ENCODE measurements around the gene ACAP2.
"Not testable (repeated sequence)": the region's sequence is repeated elsewhere in the genome, so short reads cannot be mapped to it uniquely, and the experiment has no call there.

Gene ACAP2, protein sequence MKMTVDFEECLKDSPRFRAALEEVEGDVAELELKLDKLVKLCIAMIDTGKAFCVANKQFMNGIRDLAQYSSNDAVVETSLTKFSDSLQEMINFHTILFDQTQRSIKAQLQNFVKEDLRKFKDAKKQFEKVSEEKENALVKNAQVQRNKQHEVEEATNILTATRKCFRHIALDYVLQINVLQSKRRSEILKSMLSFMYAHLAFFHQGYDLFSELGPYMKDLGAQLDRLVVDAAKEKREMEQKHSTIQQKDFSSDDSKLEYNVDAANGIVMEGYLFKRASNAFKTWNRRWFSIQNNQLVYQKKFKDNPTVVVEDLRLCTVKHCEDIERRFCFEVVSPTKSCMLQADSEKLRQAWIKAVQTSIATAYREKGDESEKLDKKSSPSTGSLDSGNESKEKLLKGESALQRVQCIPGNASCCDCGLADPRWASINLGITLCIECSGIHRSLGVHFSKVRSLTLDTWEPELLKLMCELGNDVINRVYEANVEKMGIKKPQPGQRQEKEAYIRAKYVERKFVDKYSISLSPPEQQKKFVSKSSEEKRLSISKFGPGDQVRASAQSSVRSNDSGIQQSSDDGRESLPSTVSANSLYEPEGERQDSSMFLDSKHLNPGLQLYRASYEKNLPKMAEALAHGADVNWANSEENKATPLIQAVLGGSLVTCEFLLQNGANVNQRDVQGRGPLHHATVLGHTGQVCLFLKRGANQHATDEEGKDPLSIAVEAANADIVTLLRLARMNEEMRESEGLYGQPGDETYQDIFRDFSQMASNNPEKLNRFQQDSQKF

DNA sequence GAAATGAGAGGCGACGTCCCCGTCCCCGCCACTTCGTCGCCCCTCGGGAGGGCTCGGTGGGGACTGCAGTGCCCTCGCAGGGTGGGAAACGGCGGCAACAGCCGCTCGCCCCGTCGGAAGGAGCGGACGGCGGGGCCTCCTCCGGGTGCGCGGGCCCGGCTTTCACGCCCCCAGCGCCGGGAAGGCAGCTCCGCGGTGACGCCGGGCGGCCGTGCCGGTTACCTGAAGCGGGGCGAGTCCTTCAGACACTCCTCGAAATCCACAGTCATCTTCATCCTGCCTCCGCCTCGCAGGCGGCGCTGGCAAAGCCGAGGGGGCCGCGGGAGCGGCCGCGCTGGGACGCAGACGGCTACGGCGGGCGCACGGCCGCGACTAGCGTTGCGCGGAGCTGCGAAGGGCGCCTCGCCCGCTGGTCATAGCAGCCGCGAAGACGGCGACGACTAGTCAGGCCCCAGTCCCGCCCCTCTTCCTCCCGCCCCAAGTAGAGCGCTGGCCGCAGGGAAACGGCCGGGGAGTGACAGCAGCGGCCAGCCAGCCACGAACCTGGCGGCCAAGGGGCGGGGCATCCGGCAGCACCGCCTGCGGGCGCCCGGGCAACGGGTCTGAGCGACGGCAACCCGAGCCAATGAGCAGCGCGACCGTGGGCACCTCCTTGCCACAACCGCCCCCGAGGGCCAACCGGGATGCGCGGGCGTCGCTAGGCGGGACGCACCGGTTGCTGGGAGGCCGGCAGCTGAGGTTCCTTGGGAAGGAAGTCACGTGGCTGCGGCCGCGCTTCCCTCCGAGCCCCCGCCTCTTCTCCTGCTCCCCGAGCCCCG is at the start of gene ACAP2:
Gene ACAP2 (minus strand): TSS at position 448 of the 818 bp plus-strand sequence. CDS start 173 bp downstream, at position 275.
- DNase-seq (ENCODE audit: low read depth in 2 of 2, low spot score in 1 of 2): peak; percentile 96 to 98

DNA sequence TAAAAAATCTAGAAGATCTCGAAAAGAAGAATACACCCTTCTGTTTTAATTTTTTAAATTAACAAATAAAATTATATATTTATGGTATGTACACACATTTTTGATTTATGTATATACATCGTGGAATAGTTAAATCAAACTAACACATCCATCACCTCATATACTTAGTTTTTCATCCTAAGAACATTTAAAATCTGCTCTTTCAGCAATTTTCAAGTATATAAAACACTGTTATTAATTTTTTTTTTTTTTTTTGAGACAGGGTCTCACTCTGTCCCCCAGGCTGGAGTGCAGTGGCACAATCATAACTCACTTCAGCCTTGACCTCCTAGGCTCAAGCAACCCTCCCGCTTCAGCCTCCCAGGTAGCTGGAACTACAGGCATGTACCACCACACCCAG is 32.8 kb upstream of the ACAP2 start:
- DNase-seq (ENCODE audit: low read depth in 2 of 2, low spot score in 1 of 2): no peak

DNA sequence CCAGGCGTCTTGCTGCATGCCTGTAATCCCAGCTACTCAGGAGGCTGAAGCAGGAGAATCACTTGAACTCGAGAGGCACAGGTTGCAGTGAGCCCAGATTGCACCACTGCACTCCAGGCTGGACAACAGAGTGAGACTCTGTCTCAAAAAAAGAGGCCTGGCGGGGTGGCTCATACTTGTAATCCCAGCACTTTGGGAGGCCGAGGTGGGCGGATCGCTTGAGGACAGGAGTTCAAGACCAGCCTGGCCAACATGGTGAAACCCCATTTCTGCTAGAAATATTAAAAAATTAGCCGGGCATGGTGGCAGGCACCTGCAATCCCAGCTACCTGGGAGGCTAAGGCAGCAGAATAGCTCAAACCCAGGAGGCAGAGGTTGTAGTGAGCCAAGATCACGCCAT is 32.3 kb upstream of the ACAP2 start:
- not testable (repeated sequence) for DNase-seq (ENCODE audit: low read depth in 2 of 2, low spot score in 1 of 2)

DNA sequence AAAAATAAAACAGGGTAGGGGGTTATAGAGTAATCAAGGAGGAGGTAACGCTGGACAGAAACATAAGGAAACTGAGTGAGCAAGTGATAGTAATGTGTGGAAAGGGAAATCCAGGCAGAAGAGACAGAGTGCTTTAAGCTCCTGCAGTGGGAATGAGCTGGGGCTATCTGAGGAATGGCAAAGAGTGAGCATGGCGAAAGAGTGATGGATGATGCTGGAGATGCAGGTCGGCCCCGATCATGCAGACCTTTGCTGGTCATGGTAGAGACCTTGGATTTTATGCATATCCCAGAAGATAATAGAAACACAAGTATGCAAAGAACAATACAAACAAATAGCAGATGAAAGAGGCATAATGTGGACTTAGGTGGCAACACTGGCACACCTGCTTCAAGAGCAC is 26.0 kb upstream of the ACAP2 start:
- DNase-seq (ENCODE audit: low read depth in 2 of 2, low spot score in 1 of 2): no peak

DNA sequence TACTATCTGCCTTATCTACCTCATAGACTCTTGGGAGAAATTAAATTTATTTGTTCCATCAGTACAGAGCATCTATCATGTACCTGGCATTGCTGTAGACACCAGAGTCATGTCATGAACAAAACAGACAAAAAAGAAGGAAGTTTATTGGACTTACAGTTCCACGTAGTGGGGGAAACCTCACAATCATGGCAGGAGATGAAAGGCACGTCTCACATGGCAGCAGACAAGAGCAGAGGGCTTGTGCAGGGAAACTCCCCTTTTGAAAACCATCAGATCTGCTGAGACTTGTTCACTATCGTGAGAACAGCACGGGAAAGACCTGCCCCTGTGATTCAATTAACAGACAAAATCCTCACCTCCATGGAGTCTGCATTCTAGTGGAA is 25.6 kb upstream of the ACAP2 start:
- no peak for DNase-seq (ENCODE audit: low read depth in 2 of 2, low spot score in 1 of 2)

DNA sequence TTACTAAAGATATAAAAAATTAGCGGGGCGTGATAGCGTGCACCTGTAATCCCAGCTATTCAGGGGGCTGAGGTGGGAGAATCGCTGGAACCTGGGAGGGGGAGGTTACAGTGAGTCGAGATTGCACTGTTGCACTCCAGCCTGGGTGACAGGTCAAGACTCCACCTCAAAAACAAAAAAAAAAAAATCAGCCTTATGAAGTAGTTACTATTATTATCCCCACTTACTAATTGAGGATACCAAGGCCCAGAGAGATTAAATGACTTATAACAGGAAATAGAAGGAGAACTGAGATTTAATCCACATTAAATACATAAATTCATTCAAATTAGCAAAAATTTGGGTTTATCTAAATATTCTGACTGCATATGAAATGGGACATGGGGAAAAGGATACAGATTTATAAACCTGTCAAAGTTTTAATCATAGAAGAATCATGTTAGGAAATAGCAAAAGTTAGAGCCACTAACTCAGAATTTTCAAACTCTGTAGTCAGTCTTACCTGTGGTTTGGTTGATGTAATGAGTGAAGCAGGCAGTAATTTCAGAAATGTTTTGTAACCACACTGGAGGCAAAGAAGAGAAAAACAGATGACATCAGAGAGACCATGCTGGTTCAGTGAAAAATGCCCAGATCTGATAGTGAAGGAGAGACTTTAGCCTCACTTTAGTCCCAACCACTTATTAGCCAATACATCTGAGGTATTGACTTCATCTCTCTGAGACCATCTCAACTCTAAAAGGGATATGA is 25.0 kb upstream of the ACAP2 start:
- no peak for DNase-seq (ENCODE audit: low read depth in 2 of 2, low spot score in 1 of 2)

DNA sequence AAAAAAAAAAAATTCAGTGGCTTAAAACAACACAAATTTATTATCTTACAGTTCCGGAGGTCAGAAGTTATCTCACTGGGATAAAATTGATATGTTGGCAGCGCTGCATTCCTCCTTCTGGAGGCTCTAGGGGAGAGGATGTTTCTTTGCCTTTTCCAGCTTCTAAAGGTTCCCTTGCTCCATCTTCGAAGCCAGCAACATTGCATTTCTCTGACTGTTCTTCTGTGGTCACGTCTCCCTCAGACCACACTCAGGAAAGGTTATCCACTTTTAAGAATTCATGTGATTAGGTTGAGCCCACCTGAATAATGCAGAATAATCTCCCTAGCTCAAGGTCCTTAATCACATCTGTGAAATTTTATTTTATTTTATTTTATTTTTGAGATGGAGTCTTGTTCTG is 23.4 kb upstream of the ACAP2 start:
- DNase-seq (ENCODE audit: low read depth in 2 of 2, low spot score in 1 of 2): no peak

DNA sequence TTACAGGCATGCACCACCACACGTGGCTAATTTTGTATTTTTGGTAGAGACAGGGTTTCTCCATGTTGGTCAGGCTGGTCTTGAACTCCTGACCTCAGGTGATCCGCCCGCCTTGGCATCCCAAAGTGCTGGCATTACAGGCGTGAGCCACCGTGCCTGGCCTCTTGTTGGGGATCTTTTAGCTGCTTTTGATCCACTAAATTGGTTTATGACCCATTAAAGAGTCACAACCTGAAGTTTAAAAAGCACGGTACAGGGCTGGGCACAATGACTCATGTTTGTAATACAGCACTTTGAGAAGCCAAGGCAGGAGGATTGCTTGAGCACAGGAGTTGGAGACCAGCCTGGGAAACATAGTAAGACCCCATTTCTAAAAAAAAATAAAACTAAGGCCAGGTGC is 20.1 kb upstream of the ACAP2 start:
- not testable (repeated sequence) for DNase-seq (ENCODE audit: low read depth in 2 of 2, low spot score in 1 of 2)

DNA sequence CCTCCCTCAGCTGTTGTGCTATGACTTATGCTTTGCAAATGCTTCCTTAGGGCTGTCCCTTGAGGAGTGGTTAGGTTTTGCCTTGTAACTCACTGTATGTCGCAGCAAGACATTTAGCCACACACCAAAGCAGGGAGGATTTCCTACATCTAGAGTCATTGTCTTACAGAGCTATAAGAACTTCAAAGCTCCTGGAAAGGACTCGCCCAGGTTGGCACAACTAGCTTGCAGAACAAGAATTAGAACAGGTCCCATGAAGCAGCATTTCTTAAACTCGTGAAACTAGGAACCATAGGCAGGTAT is 19.4 kb upstream of the ACAP2 start:
- no peak for DNase-seq (ENCODE audit: low read depth in 2 of 2, low spot score in 1 of 2)

DNA sequence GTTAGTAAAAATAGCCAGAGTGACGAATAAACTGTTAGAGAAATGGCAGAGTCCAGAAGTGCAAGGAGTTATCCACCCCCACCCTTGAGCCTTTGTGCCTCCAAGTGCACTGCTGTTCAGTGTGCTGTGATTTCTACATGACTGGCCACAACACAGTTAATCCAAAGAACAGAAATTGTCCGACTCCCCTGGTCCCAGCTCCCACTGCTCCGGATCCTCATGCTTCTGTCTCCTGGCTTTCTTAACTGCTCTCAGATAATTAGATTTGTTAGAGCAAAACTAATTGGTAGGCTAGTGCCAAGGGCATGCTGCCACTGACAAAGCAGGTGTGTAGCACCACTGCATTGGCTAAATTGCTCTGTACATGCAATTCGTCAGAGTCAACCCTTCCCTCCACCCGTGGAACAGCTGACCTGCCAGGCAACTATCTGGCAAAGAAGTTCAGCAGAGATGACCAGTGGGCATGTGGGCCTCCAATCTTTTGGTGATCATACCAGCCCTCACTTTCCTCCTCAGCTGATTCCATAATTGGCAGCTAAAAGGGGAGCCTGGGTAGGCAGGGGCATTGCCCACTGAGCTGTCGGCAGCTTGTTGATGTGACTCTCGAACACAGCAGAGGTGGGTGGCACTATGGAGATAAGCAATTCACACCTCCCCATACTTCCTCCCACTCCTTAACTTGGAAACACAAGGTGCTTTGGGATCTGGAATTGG is 18.9 kb upstream of the ACAP2 start:
- no peak for DNase-seq (ENCODE audit: low read depth in 2 of 2, low spot score in 1 of 2)

DNA sequence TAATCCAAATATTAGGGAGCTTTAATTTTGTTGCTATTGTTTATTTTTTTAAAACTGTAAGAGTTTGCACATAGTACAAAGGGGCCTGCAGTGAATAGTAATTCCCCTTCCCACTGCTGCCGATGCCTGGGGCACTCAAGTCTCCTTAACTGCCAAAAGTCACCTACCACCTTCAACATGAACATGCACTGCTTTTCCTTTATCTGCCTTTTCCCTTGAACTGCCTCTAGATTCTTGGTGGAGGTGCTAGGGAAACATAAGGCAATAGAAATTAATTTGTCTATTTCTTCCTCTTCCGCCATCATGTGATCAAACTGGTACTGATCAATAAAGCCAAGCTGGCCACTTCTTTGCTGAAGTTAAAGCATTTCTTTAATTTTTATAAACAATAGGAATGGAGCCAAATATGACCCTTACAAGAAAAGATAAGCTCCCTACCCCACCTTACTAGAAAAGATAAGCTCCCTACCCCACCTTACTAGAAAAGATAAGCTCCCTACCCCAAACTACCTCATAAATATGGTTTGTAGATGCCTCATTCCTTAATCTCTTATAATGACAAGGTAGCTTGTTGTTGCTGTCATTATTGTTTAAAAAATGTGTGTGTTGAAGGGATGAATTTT is 17.4 kb upstream of the ACAP2 start:
- DNase-seq (ENCODE audit: low read depth in 2 of 2, low spot score in 1 of 2): no peak

DNA sequence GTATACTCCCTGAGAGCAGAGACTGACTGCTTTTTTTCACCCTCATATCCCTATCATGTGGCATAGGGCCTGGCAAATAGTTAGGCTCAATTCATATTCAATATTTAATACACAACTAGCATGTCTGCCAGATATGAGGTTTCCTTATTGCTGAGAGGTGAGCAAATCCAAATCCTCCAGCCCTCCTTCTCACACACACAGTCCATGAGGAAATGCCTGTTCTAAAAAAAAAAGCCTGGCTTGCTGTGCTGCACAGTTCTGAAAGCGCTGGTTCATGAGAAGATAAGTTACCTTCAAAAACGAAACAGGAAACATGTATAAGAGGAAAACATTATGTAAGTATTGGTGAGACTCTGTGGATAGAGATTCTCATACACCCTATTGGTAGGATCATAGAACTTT is 15.5 kb upstream of the ACAP2 start:
- DNase-seq (ENCODE audit: low read depth in 2 of 2, low spot score in 1 of 2): no peak

DNA sequence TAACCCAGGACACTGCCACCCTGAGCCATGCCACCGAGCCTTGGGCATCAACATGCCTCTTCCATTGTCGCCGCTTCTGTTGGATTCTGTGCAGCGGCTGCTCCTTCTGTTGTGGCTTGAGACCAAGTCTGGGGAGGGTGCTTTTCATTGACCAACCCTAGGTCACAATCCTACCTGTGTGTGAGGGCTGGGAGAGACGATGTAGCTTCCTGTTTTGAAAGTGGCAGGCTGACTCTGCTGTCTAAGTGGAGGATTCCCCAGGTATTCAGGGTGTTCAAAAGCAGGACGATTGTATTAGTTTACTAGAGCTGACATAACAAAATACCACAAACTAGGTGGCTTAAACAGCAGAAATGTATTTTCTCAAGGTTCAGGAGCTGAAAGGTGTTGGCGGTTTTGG is 13.0 kb upstream of the ACAP2 start:
- no peak for DNase-seq (ENCODE audit: low read depth in 2 of 2, low spot score in 1 of 2)

DNA sequence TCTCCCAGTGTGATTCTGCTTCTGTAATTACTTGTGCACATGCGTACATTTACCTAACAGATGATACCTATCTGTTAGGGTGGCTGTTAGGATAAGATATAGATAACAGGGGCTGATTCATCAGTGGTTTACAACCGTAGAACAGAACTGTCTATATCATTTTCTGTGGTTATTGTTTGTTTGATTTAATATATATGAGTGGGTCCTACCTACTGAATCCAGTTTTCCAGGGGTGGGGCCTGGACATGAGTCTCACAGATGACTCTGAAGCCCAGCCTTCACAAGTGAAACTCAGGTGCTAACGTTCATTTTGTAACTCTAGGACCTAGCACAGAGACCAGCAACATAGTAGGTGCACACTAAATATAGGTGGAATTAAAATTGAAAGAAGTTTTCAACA is 10.4 kb upstream of the ACAP2 start:
- DNase-seq (ENCODE audit: low read depth in 2 of 2, low spot score in 1 of 2): no peak

DNA sequence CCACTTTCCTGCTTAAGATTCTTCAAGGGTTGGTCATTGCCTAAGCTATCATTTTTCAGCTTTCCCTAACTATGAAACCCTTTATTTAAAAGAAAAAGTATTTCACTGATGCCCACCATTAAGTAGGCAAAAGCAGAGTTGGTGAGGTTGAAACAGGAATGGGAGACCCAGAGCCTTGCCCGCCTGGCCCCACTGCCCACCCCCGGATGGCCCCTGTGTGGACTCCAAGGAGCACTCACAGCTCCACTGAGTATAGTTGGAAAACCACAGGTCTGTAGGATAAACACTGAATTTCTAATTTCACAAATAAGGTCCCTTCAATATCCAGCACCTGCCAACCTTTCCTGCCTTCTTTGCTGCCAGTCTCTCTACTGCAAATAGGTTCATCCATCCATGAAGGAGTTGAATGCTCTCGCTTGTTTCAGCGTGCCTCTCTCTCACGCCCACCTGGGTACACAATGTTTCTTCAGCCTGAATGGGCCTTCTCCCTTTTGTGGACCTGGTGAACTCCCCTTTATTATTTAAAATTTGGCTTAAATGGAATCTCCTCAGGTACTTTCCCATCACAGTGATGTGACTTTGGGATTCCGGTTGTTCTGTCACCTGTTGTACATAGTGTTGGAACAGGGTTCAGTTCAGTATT is 8.7 kb upstream of the ACAP2 start:
- no peak for DNase-seq (ENCODE audit: low read depth in 2 of 2, low spot score in 1 of 2)

DNA sequence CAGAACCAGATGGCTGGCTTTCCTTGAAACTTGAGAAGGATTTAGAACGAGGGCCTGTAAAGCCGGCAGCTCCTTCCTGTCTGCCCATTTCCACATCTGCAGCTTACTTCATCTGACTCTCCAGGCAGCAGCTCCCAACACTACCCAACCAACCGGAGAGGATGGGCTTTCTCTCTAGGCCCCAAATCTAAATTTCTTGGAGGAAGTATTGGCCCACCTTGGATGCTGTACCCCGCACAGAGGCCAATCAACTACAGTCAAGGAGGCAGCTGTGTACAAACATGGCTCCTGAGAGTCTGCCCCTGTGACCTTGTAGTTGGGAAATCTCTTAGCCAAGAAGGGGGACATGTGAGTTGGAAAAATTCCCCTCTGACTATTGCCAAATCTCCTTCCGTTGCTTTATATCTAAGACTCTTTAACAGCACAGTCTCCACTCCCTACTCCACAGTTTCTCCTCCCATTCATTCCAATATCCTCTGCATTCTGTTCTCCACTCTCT is 8.0 kb upstream of the ACAP2 start:
- no peak for DNase-seq (ENCODE audit: low read depth in 2 of 2, low spot score in 1 of 2)

DNA sequence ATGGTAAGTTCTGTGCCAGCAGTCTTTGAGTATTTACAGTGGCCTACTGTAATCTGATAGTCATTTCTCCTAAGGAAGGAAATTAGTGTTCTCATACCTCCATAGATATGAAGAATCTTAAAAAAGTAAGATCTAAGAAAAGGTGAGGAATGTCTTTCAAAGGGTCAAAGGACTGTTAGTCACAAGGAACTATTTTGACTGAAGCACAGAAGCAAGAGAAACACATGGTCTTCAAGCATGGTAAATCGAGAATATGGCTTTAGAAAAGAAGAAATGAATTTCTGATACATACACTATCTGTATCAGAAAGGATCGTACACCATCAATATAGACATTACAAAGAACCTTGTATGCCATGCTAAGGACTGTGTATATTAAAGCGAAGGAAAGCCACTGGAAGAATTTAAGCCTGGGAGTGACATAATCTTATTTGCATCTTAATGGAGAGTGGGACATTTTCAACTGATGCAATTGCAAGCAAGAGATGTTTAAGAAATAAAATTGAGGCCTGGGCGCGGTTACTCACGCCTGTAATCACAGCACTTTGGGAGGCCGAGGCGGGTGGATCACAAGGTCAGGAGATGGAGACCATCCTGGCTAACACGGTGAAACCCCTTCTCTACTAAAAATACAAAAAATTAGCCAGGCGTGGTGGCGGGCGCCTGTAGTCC is 5.5 kb upstream of the ACAP2 start:
- DNase-seq (ENCODE audit: low read depth in 2 of 2, low spot score in 1 of 2): no peak

DNA sequence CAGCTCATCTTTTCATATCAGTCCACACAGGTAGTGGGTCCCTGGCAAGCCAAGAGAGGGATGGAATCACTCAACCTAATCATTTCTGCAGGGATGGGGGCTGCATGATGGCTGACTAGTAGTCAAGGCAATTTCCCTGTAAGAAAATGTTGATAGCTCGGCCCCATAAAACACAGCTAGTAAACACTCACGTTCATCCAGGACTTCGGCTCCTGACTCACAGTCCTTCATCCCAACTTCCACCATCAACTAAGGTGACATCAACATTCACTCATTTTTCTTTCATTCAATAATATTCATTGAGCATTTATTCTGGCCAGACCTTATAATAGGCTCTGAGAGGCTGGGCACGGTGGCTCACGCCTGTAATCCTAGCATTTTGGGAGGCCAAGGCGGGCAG is 4.4 kb upstream of the ACAP2 start:
- no peak for DNase-seq (ENCODE audit: low read depth in 2 of 2, low spot score in 1 of 2)

DNA sequence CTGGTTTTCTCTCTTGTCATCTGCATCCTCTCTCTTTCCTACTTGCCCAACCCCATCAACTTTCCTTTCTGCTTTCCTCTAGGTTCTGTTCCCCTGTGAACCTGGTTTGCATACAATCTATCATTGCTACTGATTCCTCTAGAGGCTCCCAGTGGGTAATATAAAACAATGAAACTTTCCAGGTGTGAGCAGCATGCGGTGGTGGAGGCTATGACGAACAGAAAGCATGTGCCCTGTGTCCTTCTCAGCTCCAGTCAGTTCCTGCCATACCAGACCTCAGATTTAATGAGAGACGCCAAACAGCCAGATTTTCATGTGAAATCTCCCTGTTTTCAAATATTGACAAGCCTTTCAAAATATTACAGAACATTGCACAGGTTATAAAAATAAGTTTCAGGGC is 3.5 kb upstream of the ACAP2 start:
- no peak for DNase-seq (ENCODE audit: low read depth in 2 of 2, low spot score in 1 of 2)

Data from stimulated activated CD8-positive, alpha-beta memory T cell treated with anti-CD3 and anti-CD28 coated beads, Interleukin-4, amount 100 ng/mL, for 1 hour (primary cell).